ENCODE data around the gene MSI2. TPM values are rescaled to one million over a fixed set of nuclear protein-coding genes. Genes with fewer than 3 reads are reported as not detected.

Gene MSI2
- total and polyA plus RNA-seq, 2 donors, result 19.0 to 43.4 TPM

DNA sequence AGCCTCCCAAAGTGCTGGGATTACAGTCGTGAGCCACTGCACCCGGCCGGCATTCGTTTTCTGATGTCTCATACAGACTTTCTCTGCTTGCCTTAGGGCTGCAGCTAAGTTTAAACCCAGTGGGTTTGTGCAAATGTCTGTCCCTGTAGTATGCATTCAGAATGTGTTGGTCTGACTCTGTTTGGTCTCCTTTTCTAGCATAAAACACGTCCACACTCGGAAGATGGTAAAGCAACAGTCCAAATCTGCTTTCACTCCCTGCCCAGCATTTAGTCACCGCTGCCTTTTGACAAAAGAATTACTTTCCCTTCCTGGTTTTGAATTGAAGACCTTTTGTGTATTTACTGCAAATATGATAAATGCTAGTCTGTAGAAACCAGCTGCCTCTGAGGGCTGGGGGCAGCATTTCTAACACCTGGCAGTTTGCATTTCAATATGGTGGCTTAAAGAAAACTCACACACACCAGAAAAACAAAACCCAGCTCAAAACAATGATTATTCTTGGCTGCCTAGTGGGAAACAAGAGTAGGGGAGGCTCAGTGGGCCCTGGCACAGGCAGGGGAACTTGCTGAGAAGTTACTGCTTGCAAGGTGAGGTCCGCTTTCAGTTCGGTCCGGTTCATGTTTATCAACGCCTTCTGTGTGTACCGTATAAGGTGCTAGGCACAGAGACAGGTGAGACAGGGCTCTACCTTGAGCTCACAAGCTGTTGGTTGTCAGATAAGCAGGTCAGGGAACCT is 56.9 kb downstream of the MSI2 start:
- 87% methylated on average over 12 of the region's 12 CpGs for WGBS
- DNase-seq (ENCODE audit: extremely low spot score), result no peak
- Histone ChIP-seq H3K4me1 (ENCODE audit: insufficient read depth) (peaks cover 2% of the 10 kb centered on the region), H3K36me3 (ENCODE audit: insufficient read depth) (no peaks in the 10 kb centered on the region), H3K27ac (ENCODE audit: low read depth) (no peak overlapping the region), H3K4me3 (ENCODE audit: low read depth, low read length) (no peak overlapping the region)

DNA sequence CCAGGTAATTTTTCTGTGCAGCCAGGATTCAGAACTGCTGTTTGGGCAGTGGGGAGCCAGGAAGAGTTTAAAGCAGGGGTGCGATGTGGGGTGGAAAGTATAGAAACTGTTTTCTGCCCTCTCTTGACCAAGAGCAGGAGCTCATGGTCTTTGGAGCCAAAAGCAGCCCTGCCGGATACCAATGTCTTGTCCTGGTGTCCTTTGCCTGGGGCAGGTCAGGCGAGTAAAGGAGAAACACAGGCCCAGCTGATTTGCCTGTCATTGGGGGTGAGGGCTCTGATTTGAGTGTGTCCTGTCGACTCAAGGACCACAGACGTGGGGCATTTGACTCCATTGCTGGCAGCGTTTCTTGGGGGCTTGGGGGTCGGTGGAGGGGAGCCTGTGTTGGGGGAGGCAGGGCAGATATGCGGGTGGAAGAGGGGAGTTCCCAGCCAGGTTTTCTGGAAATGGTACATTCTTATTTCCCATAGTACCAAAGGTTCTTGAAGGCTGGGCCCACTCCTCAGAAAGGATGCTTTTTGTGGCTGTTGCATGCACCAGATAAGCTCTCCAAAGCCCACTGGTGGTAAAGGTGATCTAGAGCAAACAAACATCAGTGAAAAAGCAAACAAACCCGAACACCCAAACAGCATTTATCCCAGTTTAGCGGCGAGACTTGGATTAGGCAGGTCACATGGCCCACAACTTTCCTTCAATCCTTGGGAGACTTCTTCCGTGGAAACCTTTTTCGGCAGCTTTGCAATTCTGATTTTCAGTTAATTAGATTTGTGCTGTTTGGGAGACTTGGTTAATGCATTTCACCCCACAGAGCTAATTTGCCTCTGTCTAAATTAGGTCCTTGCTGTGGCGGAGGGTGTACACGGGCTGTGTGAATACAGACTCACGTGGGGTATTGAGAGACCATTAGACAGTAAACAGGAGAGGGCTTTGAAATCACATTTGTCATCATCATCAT is 59.0 kb downstream of the MSI2 start:
- WGBS, result 91% methylated on average over 16 of the region's 16 CpGs

DNA sequence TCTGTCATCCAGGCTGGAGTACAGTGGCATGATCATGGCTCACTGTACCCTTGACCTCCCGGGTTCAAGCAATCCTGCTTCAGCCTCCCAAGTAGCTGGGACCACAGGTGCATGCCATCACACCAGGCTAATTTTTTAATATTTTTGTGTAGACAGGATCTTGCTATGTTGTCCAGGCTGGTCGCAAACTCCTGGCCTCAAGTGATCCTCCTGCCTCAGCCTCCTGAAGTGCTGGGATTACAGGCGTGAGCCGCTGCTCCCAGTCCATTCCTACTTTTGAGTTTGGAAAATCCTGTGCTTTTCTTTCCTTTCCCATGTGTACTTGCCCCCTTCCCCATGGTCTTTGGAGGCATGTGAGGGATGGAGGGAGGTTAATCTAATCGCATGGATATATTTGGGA is 60.0 kb downstream of the MSI2 start:
- WGBS, result over 99% methylated on average over 5 of the region's 5 CpGs
- peaks cover 2% of the 10 kb centered on the region for H3K4me1 ChIP-seq (ENCODE audit: insufficient read depth)
- no peak for DNase-seq (ENCODE audit: extremely low spot score)
- H3K4me3 ChIP-seq (ENCODE audit: low read depth, low read length), result no peak overlapping the region
- H3K27ac ChIP-seq (ENCODE audit: low read depth), result no peak overlapping the region
- H3K36me3 ChIP-seq (ENCODE audit: insufficient read depth), result no peaks in the 10 kb centered on the region

More for the DNA sequence above, 59.0 kb downstream of the MSI2 start:
- Histone ChIP-seq H3K4me3 (ENCODE audit: low read depth, low read length) (no peak overlapping the region), H3K27ac (ENCODE audit: low read depth) (no peak overlapping the region), H3K36me3 (ENCODE audit: insufficient read depth) (no peaks in the 10 kb centered on the region), H3K4me1 (ENCODE audit: insufficient read depth) (peaks cover 2% of the 10 kb centered on the region)
- DNase-seq (ENCODE audit: extremely low spot score), result no peak

DNA sequence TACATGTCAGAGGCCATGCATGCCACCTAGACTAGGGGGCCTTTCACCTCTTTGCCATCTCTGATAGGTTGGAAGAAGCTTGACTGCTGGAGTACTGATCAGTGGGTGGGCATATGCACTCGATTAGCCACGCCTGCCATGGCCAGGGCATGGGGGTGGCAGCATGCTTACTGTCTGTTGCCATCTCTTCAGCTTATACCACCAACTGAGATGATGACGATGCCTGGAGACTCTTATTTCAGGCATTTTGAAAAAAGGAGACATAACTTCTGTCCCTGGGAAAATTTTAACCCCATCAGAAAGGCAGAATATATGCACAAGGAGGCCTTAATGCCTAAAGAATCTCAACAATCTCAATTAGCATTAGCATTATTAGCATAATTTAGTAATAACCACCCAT is 60.8 kb downstream of the MSI2 start:
- Histone ChIP-seq H3K4me1 (ENCODE audit: insufficient read depth) (peaks cover 2% of the 10 kb centered on the region), H3K36me3 (ENCODE audit: insufficient read depth) (no peaks in the 10 kb centered on the region), H3K4me3 (ENCODE audit: low read depth, low read length) (no peak overlapping the region), H3K27ac (ENCODE audit: low read depth) (no peak overlapping the region)
- 98% methylated on average over 3 of the region's 3 CpGs for WGBS
- DNase-seq (ENCODE audit: extremely low spot score), result no peak

DNA sequence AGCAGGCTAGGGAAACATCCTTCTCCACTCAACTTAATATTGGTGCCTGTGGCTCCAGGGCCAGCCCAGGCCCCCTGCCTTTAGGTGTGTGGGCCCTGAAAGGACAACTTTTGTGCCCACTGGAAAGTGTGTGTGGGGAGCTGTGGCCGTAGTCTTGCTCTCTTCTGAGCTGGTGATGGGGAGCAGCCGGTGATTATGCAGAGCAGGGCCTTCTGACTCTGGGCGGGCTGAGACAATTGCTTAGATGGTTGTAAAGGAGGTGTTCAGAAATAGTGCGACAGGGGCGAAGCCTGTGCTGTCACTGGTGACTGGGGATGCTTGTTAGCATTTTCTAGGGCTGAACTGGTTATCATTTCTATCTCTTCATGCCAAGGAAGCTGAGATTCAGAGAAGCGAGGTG is 62.6 kb downstream of the MSI2 start:
- Histone ChIP-seq H3K4me3 (ENCODE audit: low read depth, low read length) (no peak overlapping the region), H3K27ac (ENCODE audit: low read depth) (no peak overlapping the region), H3K36me3 (ENCODE audit: insufficient read depth) (no peaks in the 10 kb centered on the region), H3K4me1 (ENCODE audit: insufficient read depth) (peaks cover 2% of the 10 kb centered on the region)
- no peak for DNase-seq (ENCODE audit: extremely low spot score)
- WGBS, result 89% methylated on average over 6 of the region's 6 CpGs

DNA sequence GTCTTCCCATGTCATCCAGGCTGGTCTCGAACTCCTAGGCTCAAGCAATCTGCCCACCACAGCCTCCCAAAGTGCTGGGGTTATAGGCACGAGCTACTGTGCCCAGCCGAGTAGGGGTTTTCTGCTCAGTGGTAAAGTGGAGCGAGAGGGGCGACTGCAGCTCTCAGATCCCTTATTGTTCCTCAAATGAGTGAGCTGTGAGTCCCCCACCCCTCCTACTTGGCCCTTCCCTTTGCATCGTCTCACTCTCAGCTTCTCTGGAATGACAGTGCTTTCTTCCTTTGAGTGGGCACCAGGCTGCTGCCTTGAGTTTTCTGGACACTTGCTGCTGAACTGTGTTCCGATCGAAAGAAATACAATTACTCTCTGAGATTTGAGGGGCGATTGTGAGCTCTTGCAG is 63.5 kb downstream of the MSI2 start:
- no peak for DNase-seq (ENCODE audit: extremely low spot score)
- WGBS, result 92% methylated on average over 9 of the region's 9 CpGs
- Histone ChIP-seq H3K36me3 (ENCODE audit: insufficient read depth) (no peaks in the 10 kb centered on the region), H3K27ac (ENCODE audit: low read depth) (no peak overlapping the region), H3K4me1 (ENCODE audit: insufficient read depth) (peaks cover 2% of the 10 kb centered on the region), H3K4me3 (ENCODE audit: low read depth, low read length) (no peak overlapping the region)

DNA sequence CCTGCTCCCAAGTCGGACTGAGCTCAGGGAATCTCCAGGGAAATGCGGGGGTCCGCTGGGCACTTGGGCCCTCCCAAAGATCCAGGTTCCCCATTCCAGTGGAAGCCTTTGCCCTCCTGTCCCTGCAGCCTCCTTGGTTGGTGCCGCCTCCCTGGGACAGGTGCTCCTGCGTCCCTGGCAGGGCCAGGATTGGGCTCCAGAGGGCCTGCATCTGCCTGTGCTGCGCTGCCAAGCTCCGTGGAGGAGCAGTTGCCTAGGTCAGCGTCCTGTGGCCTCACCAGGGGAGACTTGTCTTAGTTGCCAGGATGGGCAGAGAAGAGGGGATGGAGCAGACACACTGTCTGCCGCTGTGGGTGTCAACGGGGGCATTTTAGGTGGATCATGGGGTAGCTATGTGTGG is 67.1 kb downstream of the MSI2 start:
- Histone ChIP-seq H3K27ac (ENCODE audit: low read depth) (no peak overlapping the region), H3K4me1 (ENCODE audit: insufficient read depth) (no peaks in the 10 kb centered on the region), H3K4me3 (ENCODE audit: low read depth, low read length) (no peak overlapping the region), H3K36me3 (ENCODE audit: insufficient read depth) (no peaks in the 10 kb centered on the region)
- DNase-seq (ENCODE audit: extremely low spot score), result no peak
- WGBS, result 91% methylated on average over 10 of the region's 10 CpGs

DNA sequence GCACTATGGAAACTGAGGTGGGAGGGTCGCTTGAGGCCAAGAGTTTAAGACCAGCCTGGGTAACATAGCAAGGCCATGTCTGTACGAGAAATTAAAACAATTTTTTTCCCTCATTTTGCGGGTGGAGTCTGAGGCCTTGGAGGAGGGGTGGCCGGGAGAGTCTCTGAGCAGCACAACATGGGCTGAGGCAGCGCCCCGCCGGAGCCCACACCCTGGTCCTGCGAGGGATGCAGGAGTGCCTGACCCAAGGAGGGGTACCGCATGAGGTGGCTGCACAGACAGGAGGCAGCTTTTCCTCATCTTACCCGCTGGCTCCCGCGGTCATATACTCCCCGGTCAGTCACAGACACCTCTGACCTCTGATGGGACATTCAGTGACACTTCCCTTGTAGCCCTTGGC is 67.7 kb downstream of the MSI2 start:
- no peak overlapping the region for H3K27ac ChIP-seq (ENCODE audit: low read depth)
- H3K36me3 ChIP-seq (ENCODE audit: insufficient read depth), result no peaks in the 10 kb centered on the region
- WGBS, result 96% methylated on average over 13 of the region's 13 CpGs
- no peak for DNase-seq (ENCODE audit: extremely low spot score)
- no peaks in the 10 kb centered on the region for H3K4me1 ChIP-seq (ENCODE audit: insufficient read depth)
- H3K4me3 ChIP-seq (ENCODE audit: low read depth, low read length), result no peak overlapping the region

DNA sequence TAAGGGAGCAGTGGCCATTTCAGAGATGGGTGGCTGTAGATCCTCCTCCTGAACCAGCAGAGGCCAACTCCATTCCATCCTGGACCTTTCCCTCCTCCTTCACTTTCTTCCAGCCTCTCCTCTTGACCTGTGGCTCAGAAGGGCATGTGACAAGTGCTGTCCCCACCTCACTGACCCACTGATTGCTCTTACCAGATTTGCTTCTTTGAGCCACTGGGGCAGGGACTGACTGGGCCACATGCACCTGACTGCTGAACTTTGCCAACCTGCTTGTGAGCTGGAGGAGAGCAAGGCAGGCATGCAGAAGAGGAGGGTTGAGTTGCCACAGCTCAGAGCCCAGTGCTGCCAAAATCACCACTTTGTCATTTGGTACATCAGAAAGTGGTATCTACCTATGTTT is 68.3 kb downstream of the MSI2 start:
- H3K36me3 ChIP-seq (ENCODE audit: insufficient read depth), result no peaks in the 10 kb centered on the region
- DNase-seq (ENCODE audit: extremely low spot score), result no peak
- H3K27ac ChIP-seq (ENCODE audit: low read depth), result no peak overlapping the region
- H3K4me1 ChIP-seq (ENCODE audit: insufficient read depth), result no peaks in the 10 kb centered on the region
- no peak overlapping the region for H3K4me3 ChIP-seq (ENCODE audit: low read depth, low read length)

DNA sequence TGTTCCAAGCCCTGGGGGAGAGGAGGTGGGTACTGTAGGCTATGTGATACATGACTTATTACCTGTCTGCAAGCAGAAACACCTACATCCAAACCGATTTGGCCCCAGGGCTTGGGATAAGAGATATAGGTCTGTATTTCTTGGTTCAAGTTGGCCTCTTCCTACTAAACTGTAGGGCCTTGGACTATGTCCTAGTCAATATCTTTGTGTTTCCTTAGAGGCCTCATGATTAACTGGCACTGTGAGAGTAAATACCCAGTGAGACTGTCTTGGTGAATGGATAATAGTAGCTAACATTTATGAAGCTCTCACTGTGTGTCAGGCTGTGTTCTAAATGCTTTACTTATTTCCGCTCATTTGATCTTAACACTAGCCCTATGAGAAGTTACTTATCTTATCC is 70.0 kb downstream of the MSI2 start:
- WGBS, result 90% methylated on average over 2 of the region's 2 CpGs
- H3K4me1 ChIP-seq (ENCODE audit: insufficient read depth), result no peaks in the 10 kb centered on the region
- H3K27ac ChIP-seq (ENCODE audit: low read depth), result no peak overlapping the region
- no peaks in the 10 kb centered on the region for H3K36me3 ChIP-seq (ENCODE audit: insufficient read depth)
- no peak for DNase-seq (ENCODE audit: extremely low spot score)
- no peak overlapping the region for H3K4me3 ChIP-seq (ENCODE audit: low read depth, low read length)

DNA sequence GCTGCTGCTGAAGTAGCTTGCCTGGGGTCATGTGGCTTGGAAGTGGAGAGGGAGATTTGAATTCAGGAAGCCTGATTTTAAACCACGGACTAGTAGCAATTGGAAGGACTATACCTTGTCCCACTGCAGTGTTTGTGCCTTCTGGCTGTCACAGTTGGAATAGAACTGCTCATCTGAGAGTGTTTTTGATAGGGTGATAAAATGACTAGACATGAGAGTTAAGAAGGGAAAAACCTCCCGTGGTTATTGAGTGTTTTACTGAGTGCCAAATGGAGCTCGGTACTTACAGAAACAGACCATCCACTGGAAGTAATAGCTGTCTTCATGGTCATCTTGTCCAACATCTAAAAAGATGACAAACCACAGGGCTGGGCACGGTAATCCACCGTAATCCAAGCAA is 70.4 kb downstream of the MSI2 start:
- H3K4me3 ChIP-seq (ENCODE audit: low read depth, low read length), result no peak overlapping the region
- no peaks in the 10 kb centered on the region for H3K4me1 ChIP-seq (ENCODE audit: insufficient read depth)
- H3K36me3 ChIP-seq (ENCODE audit: insufficient read depth), result no peaks in the 10 kb centered on the region
- H3K27ac ChIP-seq (ENCODE audit: low read depth), result no peak overlapping the region
- DNase-seq (ENCODE audit: extremely low spot score), result no peak
- WGBS, result 82% methylated on average over 5 of the region's 5 CpGs

DNA sequence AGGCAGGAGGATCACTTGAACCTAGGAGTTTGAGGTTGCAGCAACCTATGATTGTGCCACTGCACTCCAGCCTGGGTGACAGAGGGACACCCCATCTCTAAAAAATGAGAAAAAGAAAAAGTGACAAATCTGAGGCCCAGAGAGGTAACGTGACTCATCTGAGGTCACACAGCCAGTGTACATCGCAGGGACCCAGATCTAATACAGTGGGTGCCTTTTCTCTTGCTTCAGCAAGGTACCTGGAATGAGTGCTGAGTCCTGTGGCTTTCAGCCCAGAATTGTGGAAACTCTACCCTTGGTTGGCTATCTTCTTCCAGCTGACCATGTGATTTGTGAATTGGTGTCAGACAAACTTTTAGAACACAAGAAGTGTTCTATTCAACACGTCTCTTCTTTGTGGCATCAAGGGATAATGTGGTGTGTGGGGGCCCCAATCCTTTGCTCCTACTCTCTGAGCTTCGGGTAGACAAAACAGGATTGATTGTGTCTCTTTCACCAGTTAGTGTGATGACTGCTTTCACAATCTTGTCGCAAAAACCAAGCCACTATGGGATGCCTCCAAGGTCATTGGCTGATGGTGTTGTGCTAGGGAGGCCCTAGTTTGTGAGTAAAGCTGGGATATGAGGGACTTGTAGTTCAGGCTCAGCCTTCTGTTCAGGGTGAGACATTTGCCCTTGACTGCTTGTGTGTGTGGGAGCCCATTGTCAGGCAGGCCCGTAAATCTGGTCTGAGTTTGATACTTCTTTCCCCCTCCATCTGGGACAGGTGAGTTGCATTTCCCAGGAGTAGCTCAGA is 71.0 kb downstream of the MSI2 start:
- no peaks in the 10 kb centered on the region for H3K36me3 ChIP-seq (ENCODE audit: insufficient read depth)
- H3K4me3 ChIP-seq (ENCODE audit: low read depth, low read length), result no peak overlapping the region
- 96% methylated on average over 6 of the region's 6 CpGs for WGBS
- no peak for DNase-seq (ENCODE audit: extremely low spot score)
- H3K27ac ChIP-seq (ENCODE audit: low read depth), result no peak overlapping the region
- no peaks in the 10 kb centered on the region for H3K4me1 ChIP-seq (ENCODE audit: insufficient read depth)

DNA sequence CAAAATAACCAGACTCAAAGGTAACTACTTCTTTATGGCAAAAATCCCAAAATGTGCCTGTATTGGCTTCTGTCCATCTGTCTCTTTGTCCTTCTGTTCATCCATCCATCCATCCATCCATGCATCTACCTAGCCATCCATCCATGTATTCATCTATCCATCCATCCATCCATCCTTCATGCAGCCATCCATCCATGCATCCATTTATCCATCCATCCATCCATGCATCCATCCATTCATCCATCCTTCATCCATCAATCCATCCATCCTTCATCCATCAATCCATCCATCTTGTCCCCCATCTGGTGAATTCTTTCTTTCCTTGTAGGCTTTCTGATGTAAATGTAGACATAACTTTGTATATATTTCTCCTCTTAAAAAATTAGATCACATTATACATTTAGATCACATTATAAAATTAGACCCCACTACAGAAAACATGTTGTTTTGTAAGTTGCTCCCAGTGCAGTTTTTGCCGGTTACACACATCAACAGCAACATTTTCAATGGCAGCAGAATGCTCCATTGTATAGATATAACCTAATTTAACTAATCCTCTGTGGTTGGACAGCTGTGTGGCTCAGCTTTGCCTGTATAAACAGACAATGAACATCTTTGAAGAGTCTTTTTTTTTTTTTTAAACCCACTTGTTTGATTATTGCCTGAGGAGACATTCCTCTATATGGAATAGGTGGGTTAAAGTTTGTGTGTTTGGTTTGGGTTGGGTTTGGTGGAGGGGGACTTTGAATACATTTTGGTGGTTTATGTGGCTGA is 72.0 kb downstream of the MSI2 start:
- H3K27ac ChIP-seq (ENCODE audit: low read depth), result no peak overlapping the region
- H3K4me1 ChIP-seq (ENCODE audit: insufficient read depth), result no peaks in the 10 kb centered on the region
- no peaks in the 10 kb centered on the region for H3K36me3 ChIP-seq (ENCODE audit: insufficient read depth)
- no peak for DNase-seq (ENCODE audit: extremely low spot score)
- WGBS, result 72% methylated on average over 1 of the region's 1 CpG
- no peak overlapping the region for H3K4me3 ChIP-seq (ENCODE audit: low read depth, low read length)
